Measurements from ENCODE around the gene SLC41A2.

The SLC41A2 gene

GRCh38 chr12:104958001-104958804, at the start of gene SLC41A2:
Gene SLC41A2, minus strand, starts transcription at chr12:104958290. Its CDS starts 29,763 bp downstream, at chr12:104928527.
- Histone ChIP-seq H3K9ac (ENCODE audit: low read depth, low read length) (peak within 1 kb of the TSS; percentile 86), H3K4me1 (ENCODE audit: control insufficient read depth, insufficient read depth, low read length) (peaks cover 14% of the 10 kb centered on the region), H3K36me3 (ENCODE audit: control insufficient read depth, insufficient read depth, low read length) (no peaks in the 10 kb centered on the region), H3K27me3 (ENCODE audit: control insufficient read depth, insufficient read depth, low read length) (peaks cover 29% of the 10 kb centered on the region), H3K4me3 (ENCODE audit: low read depth, low read length) (peak within 1 kb of the TSS; percentile 87), H3K9me3 (ENCODE audit: control insufficient read depth, insufficient read depth, low read length) (no peaks in the 10 kb centered on the region), H3K27ac (ENCODE audit: low read depth, low read length) (peak within 1 kb of the TSS; percentile 78)

DNA sequence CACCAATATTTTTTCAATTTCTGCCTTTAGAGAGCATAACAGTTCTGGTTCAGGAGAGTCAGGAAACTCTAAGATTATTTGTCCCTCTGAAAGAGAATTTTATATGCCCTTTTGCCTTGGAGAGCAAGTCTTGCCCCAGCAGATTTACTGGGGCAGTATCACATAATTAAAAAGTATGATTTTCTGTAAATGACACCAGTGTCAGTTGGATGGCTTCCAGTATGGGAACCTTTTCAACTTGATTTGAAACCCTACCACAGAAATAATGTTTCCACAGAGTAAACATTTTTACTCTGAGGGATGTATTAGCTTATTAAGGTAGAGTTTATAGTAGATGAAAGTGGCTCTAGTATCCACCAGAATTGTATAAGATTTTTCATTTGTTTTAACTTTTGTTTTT, 43.4 kb upstream of the SLC41A2 start:
- Histone ChIP-seq H3K36me3 (ENCODE audit: control insufficient read depth, insufficient read depth, low read length) (peaks cover 96% of the 10 kb centered on the region), H3K9me3 (ENCODE audit: control insufficient read depth, insufficient read depth, low read length) (no peaks in the 10 kb centered on the region), H3K27ac (ENCODE audit: low read depth, low read length) (no peak overlapping the region), H3K9ac (ENCODE audit: low read depth, low read length) (no peak overlapping the region), H3K4me1 (ENCODE audit: control insufficient read depth, insufficient read depth, low read length) (no peaks in the 10 kb centered on the region), H3K4me3 (ENCODE audit: low read depth, low read length) (no peak overlapping the region), H3K27me3 (ENCODE audit: control insufficient read depth, insufficient read depth, low read length) (no peaks in the 10 kb centered on the region)

DNA sequence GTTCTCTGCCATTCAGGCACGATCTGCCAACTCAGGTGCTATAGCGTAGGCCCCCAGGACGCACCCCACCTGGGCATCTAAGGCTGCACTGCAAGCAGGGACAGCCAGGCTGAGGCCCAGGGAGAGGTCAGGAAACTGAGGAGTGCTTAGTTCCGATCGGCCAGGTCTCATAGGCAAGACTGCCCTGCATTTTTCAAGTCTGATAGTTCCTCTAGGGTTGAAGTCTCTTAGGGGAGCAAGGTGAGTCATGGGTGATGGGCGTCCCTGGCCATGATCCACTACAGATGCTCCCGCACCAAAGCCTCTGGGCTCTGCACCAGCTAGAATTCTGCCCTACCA, 41.2 kb upstream of the SLC41A2 start:
- Histone ChIP-seq H3K4me3 (ENCODE audit: low read depth, low read length) (no peak overlapping the region), H3K4me1 (ENCODE audit: control insufficient read depth, insufficient read depth, low read length) (no peaks in the 10 kb centered on the region), H3K36me3 (ENCODE audit: control insufficient read depth, insufficient read depth, low read length) (peaks cover 97% of the 10 kb centered on the region), H3K9ac (ENCODE audit: low read depth, low read length) (no peak overlapping the region), H3K27me3 (ENCODE audit: control insufficient read depth, insufficient read depth, low read length) (no peaks in the 10 kb centered on the region), H3K9me3 (ENCODE audit: control insufficient read depth, insufficient read depth, low read length) (no peaks in the 10 kb centered on the region), H3K27ac (ENCODE audit: low read depth, low read length) (no peak overlapping the region)

- H3K9ac ChIP-seq (ENCODE audit: low read depth, low read length), result no peak overlapping the region
- H3K4me1 ChIP-seq (ENCODE audit: control insufficient read depth, insufficient read depth, low read length), result no peaks in the 10 kb centered on the region
- H3K9me3 ChIP-seq (ENCODE audit: control insufficient read depth, insufficient read depth, low read length), result no peaks in the 10 kb centered on the region
- peaks cover 96% of the 10 kb centered on the region for H3K36me3 ChIP-seq (ENCODE audit: control insufficient read depth, insufficient read depth, low read length)
- H3K4me3 ChIP-seq (ENCODE audit: low read depth, low read length), result no peak overlapping the region
- H3K27ac ChIP-seq (ENCODE audit: low read depth, low read length), result no peak overlapping the region
- no peaks in the 10 kb centered on the region for H3K27me3 ChIP-seq (ENCODE audit: control insufficient read depth, insufficient read depth, low read length)
Observed at GRCh38 chr12:104998423-104999346, 40.6 kb upstream of the SLC41A2 start.

DNA sequence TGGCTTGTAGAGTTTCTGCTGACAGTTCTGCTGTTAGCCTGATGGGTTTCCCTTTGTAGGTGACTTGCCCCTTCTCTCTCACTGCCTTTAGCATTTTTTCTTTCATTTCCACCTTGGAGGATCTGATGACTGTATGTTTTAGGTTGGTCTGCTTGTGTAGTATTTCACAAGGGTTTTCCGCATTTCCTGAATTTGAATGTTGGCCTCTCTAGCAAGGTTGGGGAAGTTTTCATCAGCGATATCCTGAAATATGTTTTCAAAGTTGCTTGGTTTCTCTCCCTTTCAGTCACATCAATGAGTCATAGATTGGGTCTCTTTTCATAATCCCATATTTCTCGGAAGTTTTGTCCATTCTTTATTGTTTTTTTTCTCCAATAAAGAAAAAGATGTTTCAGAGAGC, 39.5 kb upstream of the SLC41A2 start:
- Histone ChIP-seq H3K4me3 (ENCODE audit: low read depth, low read length) (no peak overlapping the region), H3K36me3 (ENCODE audit: control insufficient read depth, insufficient read depth, low read length) (peaks cover 96% of the 10 kb centered on the region)

GRCh38 chr12:104994336-104994735, 36.2 kb upstream of the SLC41A2 start:
- Histone ChIP-seq H3K9ac (ENCODE audit: low read depth, low read length) (no peak overlapping the region), H3K36me3 (ENCODE audit: control insufficient read depth, insufficient read depth, low read length) (peaks cover 96% of the 10 kb centered on the region), H3K27ac (ENCODE audit: low read depth, low read length) (no peak overlapping the region)

More for the DNA sequence above, 39.5 kb upstream of the SLC41A2 start:
- Histone ChIP-seq H3K9ac (ENCODE audit: low read depth, low read length) (no peak overlapping the region), H3K4me1 (ENCODE audit: control insufficient read depth, insufficient read depth, low read length) (no peaks in the 10 kb centered on the region), H3K27ac (ENCODE audit: low read depth, low read length) (no peak overlapping the region), H3K9me3 (ENCODE audit: control insufficient read depth, insufficient read depth, low read length) (no peaks in the 10 kb centered on the region), H3K27me3 (ENCODE audit: control insufficient read depth, insufficient read depth, low read length) (no peaks in the 10 kb centered on the region)

GRCh38 chr12:104991565-104992128, 33.6 kb upstream of the SLC41A2 start:
- Histone ChIP-seq H3K27me3 (ENCODE audit: control insufficient read depth, insufficient read depth, low read length) (no peaks in the 10 kb centered on the region), H3K27ac (ENCODE audit: low read depth, low read length) (no peak overlapping the region), H3K9ac (ENCODE audit: low read depth, low read length) (no peak overlapping the region), H3K4me3 (ENCODE audit: low read depth, low read length) (no peak overlapping the region), H3K4me1 (ENCODE audit: control insufficient read depth, insufficient read depth, low read length) (0 out of 2 replicates have a peak, but pooled peaks cover 6% of the 10 kb centered on the region), H3K36me3 (ENCODE audit: control insufficient read depth, insufficient read depth, low read length) (peaks cover 84% of the 10 kb centered on the region), H3K9me3 (ENCODE audit: control insufficient read depth, insufficient read depth, low read length) (no peaks in the 10 kb centered on the region)

More at GRCh38 chr12:104994336-104994735, 36.2 kb upstream of the SLC41A2 start:
- Histone ChIP-seq H3K9me3 (ENCODE audit: control insufficient read depth, insufficient read depth, low read length) (no peaks in the 10 kb centered on the region), H3K27me3 (ENCODE audit: control insufficient read depth, insufficient read depth, low read length) (no peaks in the 10 kb centered on the region), H3K4me1 (ENCODE audit: control insufficient read depth, insufficient read depth, low read length) (no peaks in the 10 kb centered on the region), H3K4me3 (ENCODE audit: low read depth, low read length) (no peak overlapping the region)

DNA sequence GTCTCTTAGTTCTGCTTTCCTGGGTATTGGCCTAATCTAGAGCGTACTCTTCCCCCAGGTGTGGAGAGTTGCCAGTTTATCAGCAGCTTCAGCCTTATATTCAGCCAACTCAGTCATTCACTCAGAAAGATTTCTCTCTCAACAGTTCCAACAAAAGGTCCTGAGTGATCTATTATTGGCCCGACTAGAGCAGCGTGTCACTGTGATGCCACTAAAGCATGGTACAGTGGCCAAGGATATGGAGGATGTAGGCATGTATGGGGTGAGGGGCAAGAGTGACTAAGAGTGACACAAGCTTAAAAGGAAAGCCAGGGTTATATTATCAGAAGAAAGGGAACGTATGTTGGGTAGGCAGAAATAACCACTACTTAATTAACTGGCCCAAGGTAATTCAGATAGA, 32.9 kb upstream of the SLC41A2 start:
- Histone ChIP-seq H3K4me1 (ENCODE audit: control insufficient read depth, insufficient read depth, low read length) (0 out of 2 replicates have a peak, but pooled peaks cover 6% of the 10 kb centered on the region), H3K9me3 (ENCODE audit: control insufficient read depth, insufficient read depth, low read length) (no peaks in the 10 kb centered on the region), H3K9ac (ENCODE audit: low read depth, low read length) (no peak overlapping the region), H3K27ac (ENCODE audit: low read depth, low read length) (no peak overlapping the region), H3K27me3 (ENCODE audit: control insufficient read depth, insufficient read depth, low read length) (no peaks in the 10 kb centered on the region), H3K36me3 (ENCODE audit: control insufficient read depth, insufficient read depth, low read length) (peaks cover 77% of the 10 kb centered on the region), H3K4me3 (ENCODE audit: low read depth, low read length) (no peak overlapping the region)

GRCh38 chr12:104986022-104986941, 28.2 kb upstream of the SLC41A2 start, which contains the start of gene NOPCHAP1:
Gene NOPCHAP1, plus strand, starts transcription at chr12:104986316. Its CDS starts 37 bp downstream, at chr12:104986353.
- H3K36me3 ChIP-seq (ENCODE audit: control insufficient read depth, insufficient read depth, low read length), result peaks cover 34% of the 10 kb centered on the region
- no peaks in the 10 kb centered on the region for H3K9me3 ChIP-seq (ENCODE audit: control insufficient read depth, insufficient read depth, low read length)
- peak within 1 kb of the TSS; percentile 98 for H3K4me3 ChIP-seq (ENCODE audit: low read depth, low read length)
- no peaks in the 10 kb centered on the region for H3K27me3 ChIP-seq (ENCODE audit: control insufficient read depth, insufficient read depth, low read length)
- H3K9ac ChIP-seq (ENCODE audit: low read depth, low read length), result peak within 1 kb of the TSS; percentile 96
- peak within 1 kb of the TSS; percentile 78 for H3K27ac ChIP-seq (ENCODE audit: low read depth, low read length)
- 0 out of 2 replicates have a peak, but pooled peaks cover 6% of the 10 kb centered on the region for H3K4me1 ChIP-seq (ENCODE audit: control insufficient read depth, insufficient read depth, low read length)

- Histone ChIP-seq H3K36me3 (ENCODE audit: control insufficient read depth, insufficient read depth, low read length) (peaks cover 24% of the 10 kb centered on the region), H3K4me1 (ENCODE audit: control insufficient read depth, insufficient read depth, low read length) (0 out of 2 replicates have a peak, but pooled peaks cover 6% of the 10 kb centered on the region), H3K27me3 (ENCODE audit: control insufficient read depth, insufficient read depth, low read length) (no peaks in the 10 kb centered on the region), H3K4me3 (ENCODE audit: low read depth, low read length) (no peak overlapping the region), H3K27ac (ENCODE audit: low read depth, low read length) (no peak overlapping the region), H3K9ac (ENCODE audit: low read depth, low read length) (no peak overlapping the region), H3K9me3 (ENCODE audit: control insufficient read depth, insufficient read depth, low read length) (no peaks in the 10 kb centered on the region)
Observed at GRCh38 chr12:104985206-104985605, 27.1 kb upstream of the SLC41A2 start.
